HG03139 (cell line): ENCODE data around the gene MSANTD3.
"Not testable (repeated sequence)": the region's sequence is repeated elsewhere in the genome, so short reads cannot be mapped to it uniquely, and the experiment has no call there.

Experiments used
- ATAC-seq: cut with Tn5 transposase; IDR thresholded peaks from one replicate; pipeline ENCODE4 v1.9.1; 2021; ENCODE audit not compliant: unreplicated experiment

MSANTD3 gene, protein sequence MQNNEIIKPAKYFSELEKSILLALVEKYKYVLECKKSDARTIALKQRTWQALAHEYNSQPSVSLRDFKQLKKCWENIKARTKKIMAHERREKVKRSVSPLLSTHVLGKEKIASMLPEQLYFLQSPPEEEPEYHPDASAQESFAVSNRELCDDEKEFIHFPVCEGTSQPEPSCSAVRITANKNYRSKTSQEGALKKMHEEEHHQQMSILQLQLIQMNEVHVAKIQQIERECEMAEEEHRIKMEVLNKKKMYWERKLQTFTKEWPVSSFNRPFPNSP

DNA sequence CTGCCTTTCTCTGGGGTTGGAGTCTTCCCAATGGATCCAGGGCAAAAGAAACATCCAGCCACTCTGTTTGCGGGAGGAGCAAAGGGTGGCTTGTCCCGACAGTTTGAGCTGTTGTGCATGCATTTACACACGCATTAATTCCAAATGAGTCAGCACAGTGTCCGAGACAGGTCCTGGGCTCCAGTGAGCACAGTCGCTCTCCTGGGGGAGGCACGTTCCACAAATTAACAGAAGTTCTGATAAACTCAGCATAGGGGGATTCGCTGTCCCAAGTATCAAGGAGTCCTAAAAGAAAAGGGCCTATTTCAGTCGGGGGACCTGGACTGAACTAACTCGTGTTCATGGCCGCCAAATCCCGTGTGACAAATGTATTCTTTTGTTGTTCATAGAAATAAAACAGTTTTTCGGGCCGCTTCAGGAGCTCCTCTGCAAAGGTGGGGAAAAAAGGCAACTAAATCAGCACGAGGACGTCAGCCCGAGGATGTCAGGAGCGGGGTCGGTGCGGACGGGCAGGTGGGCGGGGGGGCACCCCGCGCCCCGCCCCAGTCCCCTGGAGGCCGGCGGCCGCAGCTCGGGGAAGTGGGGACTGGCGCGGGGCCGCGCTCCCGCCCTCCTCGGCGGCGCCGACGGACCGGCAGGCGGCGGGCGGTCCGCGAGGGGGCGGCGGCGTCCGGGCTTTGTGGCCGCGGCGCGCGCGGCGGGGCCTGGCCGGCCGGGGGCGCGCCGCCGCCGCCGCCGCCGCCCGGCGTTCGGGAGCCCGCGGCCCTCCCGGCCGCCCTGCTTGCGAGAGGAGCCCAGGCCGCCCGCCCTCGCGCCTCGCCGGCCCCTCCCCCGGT lies at the start of gene MSANTD3:
Gene MSANTD3, plus strand, starts transcription at position 614 of the 836 bp plus-strand sequence. CDS start 14,796 bp downstream, outside the sequence.
- peak; percentile 70 for ATAC-seq

- ATAC-seq, result no peak
Observed at GRCh38 chr9:100379862-100380261, 47.1 kb upstream of the MSANTD3 start.

DNA sequence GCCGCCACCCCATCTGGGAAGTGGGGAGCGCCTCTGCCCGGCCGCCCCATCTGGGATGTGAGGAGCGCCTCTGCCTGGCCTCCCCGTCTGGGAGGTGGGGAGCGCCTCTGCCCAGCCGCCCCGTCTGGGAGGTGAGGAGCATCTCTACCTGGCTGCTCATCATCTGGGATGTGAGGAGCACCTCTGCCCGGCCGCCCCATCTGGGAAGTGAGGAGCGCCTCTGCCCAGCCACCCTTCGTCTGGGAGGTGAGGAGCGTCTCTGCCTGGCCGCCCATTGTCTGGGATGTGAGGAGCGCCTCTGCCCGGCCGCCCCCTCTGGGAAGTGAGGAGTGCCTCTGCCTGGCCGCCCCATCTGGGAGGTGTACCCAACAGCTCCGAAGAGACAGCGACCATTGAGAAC lies 34.0 kb upstream of the MSANTD3 start:
- ATAC-seq, result not testable (repeated sequence)

- no peak for ATAC-seq
Observed at GRCh38 chr9:100394032-100394695, 32.8 kb upstream of the MSANTD3 start.

DNA sequence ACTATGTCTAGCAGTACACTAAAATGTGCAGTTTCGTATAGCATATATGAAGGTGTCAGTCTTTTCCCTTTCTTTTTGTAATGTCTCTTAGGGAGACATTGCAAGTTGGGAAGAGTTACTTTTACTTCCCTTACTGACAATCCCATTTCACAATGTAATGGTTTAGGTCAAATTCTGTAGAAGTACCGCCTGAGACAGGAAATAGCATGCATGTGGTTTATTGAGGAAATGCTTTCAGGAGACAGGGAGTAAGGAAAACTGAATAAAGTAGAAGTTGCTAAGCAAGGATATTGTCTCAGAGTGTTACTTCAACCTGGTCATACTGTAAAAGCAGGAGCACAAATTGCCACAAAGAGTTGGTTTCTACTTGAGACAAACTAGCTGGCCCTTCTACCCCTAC lies 32.1 kb upstream of the MSANTD3 start:
- ATAC-seq, result no peak

GRCh38 chr9:100396769-100397168 lies 30.2 kb upstream of the MSANTD3 start:
- no peak for ATAC-seq

- ATAC-seq, result no peak
Observed at GRCh38 chr9:100397529-100398266, 29.2 kb upstream of the MSANTD3 start.

DNA sequence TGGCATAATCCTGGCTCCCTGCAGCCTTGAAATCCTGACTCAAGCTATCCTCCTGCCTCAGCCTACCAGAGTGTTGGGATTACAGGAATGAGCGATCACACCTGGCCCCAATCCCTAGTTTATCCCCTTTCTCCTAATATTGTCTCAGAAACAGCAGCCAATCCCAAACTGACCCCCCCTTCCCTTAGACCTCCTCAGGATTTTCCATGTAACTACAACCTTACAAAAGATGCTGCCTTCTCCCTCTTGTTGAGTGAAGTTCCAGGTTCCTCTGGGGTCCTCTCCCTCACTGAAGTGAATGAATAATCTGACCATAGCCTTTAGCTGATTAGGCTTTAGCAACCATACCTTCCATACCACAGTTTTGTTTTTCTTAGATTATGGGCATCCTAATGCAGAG lies 25.9 kb upstream of the MSANTD3 start:
- ATAC-seq, result no peak

- ATAC-seq, result no peak
Observed at GRCh38 chr9:100406962-100407361, 20.0 kb upstream of the MSANTD3 start.

- no peak for ATAC-seq
Observed at GRCh38 chr9:100408546-100409175, 18.3 kb upstream of the MSANTD3 start.

DNA sequence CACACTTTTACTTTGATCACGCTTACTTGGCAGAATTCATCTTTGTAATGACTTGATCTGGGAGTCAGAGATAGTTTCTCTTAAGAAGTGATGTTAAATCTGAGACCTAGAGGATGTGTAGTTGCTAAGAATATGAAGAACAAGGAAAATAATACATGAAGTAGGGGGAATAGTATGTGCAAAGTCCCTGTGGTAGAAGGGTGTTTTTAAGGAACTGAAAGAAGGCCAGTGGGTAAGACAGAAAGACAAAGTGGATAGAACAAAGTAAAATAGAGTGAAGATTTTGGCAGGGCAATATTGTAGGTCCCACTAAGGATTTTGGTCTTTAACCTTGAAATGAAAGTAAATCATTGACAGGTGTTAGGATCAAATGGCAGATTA lies 17.8 kb upstream of the MSANTD3 start:
- no peak for ATAC-seq

- peak; percentile 100 for ATAC-seq
Observed at GRCh38 chr9:100411472-100412283, 15.3 kb upstream of the MSANTD3 start.

DNA sequence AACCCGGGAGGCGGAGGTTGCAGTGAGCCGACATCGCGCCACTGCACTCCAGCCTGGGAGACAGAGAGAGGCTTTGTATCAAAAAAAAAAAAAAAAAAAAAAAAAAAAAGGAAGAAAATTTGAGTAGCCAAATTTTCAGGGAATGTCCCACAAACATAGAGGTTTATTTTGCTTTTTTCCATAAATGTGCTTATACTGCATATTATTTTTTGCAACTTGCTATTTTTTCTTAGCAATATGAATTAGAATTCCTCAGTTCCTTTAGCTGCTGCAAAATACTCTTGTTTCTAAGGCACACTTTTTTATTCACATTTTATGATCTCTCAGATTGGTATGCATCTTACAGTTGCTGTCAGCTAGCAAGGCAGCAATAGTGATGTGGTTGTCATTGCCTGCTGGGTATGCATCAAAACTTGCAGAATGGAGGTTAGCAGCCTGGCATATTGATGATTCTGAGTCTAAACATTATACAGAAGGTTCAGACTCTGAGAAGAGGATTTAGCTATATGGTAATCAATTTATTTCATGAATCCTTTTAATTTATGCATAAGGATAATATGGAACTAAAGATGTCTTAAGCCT lies 13.0 kb upstream of the MSANTD3 start:
- no peak for ATAC-seq

GRCh38 chr9:100417815-100418214 lies 9.1 kb upstream of the MSANTD3 start:
- no peak for ATAC-seq

DNA sequence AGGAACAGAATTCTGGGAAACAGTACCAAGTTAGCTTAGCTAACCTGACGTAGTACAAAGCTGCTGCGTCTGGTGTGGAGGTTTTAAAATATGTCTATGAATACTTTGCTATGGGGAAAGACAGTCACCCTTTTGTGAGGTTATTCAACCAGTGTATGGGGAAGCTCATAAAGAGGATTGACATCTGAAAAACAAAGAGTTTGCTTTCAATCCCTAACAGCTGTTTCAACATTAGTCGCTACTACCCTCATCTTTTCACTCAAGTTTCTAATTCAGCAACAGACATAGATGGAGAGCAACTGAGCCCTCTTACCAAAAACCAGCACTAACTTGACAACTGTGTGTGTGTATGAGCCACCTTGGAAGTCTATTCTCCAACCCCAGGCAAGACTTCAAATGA lies 7.8 kb upstream of the MSANTD3 start:
- no peak for ATAC-seq

DNA sequence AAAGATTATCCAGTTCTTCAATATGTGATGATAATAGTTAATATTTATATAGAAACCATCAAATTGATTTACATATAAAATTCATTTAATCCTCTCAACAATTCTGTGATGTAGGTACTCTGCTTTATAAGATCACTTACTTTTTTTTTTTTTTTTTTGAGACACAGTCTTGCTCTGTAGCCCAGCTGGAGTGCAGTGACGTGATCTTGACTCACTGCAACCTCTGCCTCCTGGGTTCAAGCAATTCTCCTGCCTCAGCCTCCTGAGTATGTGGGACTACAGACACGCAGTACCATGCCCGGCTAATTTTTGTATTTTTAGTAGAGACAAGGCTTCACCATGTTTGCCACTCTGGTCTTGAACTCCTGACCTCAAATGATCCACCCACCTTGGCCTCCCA lies 5.8 kb upstream of the MSANTD3 start:
- not testable (repeated sequence) for ATAC-seq

DNA sequence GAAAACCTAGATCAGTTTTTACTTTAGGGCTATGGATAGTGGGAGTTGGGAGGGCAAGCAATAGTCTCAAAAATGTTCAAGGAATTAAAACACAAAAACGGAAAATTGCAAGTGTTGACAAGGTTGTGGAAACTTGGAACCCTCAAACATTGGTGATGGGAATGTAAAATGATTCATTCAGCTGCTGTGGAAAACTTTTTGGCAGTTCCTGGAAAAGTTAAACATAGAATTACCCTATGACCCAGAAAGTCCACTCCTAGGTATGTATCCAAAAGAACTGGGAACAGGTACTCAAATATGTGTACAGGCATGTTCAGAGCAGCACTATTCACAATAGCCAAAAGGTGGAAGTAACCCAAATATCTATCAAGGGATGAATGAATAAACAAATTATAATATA lies 1.2 kb upstream of the MSANTD3 start:
- ATAC-seq, result no peak

DNA sequence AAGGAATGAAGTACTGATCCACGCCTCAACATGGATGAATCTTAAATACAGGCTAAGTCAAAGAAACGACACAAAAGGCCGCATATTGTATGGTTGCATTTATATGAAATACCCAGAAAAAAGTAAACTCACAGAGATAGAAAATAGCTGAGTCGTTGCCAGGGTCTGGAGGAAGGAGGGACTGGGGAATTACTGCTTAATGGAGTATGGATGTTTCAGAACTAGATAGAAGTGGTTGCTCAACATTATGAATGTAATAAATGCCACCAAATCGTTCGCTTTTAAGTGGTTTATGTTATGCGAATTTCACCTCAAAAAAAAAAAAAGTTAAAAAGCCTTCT lies 784 bp upstream of the MSANTD3 start:
- no peak for ATAC-seq

DNA sequence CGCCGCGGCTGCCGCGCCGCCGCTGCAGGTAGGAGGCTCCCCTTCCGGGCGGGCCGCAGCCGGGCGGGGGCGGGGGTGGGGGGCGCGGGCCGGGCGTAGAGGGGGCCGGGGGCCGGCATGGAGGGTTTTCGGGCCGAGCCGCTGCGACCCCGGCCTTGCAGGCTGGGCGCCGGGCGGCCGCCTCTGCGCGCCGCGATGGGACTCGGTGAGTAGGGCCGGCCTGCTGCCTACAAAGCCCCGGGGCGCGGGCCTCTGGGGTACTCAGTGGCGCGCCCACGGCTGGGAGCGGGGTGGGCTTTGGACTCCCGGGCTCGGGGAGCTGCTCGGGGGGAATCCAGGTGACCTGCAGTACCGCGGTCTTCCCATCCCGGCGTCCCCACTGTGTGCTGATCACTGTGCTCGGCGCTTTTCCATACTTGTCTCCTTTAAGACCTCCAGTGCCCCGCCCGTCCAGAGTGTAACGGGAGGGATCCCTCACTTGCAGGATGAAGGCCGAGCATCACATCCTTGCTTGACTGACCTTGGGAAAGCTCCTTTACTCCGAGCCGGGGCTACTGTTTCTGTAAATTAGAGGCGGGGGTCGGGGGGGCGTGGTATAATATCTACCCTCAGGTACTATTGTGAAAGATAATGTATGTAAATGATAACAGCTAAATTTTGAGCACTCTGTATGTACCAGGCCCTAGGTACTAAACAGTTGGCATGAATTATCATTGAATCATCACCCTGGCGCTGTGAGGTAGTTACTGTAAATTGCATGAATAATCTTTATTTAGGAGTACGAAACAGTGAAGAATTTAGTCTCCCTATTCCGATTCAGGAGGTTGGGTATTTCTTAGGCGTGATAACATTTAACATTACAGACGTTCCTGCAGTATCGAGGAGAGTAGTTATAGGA lies 672 bp downstream of the MSANTD3 start:
- peak; percentile 44 for ATAC-seq
